Measurements from ENCODE around the gene CARD11. TPM values are rescaled to one million over a fixed set of nuclear protein-coding genes. Genes with fewer than 3 reads are reported as not detected.

Gene CARD11
- total RNA-seq, 1 donor from 2014 or later = 5.8 TPM

DNA sequence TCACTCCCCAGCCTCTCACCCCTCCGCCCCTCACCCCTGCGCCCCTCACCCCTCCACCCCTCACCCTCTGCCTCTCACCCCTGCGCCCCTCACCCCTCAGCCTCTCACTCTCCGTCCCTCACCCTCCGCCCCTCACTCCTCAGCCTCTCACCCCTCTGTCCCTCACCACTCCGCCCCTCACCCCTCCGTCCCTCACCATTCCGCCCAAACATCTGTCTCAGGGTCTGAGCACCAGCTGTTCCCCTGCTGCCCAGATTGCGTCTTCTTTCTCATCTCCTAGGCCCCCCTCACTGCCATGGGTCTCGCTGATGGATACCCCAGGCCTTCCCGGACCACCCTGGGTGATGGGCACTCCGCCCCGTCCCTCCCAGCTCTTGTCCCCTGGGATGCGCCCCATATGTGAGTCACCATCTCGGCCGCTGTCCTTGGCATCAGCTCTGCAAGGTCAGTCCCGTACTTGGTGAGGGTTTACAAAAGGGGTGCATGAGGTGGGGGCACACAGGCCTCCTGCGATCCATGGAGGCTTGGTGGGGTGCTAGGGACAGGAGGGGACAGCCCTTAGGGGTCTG is 134.1 kb downstream of the CARD11 start:
- no peaks in the 10 kb centered on the region for H3K36me3 ChIP-seq
- intact Hi-C loops (cut with DNase I) = no loop called here
- H3K4me1 ChIP-seq = no peaks in the 10 kb centered on the region
- H3K9me3 ChIP-seq = no peaks in the 10 kb centered on the region
- no peak for TF ChIP-seq CTCF (IDR thresholded peaks at IDR 0.05)
- ATAC-seq = no peak
- no peak overlapping the region for H3K27ac ChIP-seq
- no peak overlapping the region for H3K4me3 ChIP-seq
- DNase-seq = no peak
- no peaks in the 10 kb centered on the region for H3K27me3 ChIP-seq

DNA sequence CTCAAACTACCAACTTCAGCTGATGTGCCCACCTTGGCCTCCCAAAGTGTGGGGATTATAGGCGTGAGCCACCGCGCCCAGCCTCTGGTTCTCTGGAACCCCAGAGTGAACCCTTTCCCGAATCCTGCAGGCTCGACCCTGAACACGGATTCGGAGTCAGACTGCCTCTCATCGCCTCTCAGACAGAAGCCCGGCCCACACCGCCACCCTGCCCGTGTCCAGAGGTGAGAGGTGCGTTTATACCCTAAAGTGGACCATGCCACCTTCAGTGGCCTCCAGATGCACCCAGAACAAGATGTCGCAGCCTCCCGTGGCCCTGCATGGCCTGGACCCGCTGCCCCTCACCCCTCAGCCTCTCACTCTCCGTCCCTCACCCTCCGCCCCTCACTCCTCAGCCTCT is 134.6 kb downstream of the CARD11 start:
- Histone ChIP-seq H3K27ac (no peak overlapping the region), H3K4me3 (no peak overlapping the region), H3K4me1 (no peaks in the 10 kb centered on the region), H3K36me3 (no peaks in the 10 kb centered on the region), H3K27me3 (no peaks in the 10 kb centered on the region), H3K9me3 (no peaks in the 10 kb centered on the region)
- no peak for TF ChIP-seq CTCF (IDR thresholded peaks at IDR 0.05)
- intact Hi-C loops (cut with DNase I) = no loop called here
- no peak for DNase-seq
- ATAC-seq = no peak

- no peak for ATAC-seq
- no peaks in the 10 kb centered on the region for H3K4me1 ChIP-seq
- no peak overlapping the region for H3K4me3 ChIP-seq
- peaks cover 4% of the 10 kb centered on the region for H3K27me3 ChIP-seq
- H3K36me3 ChIP-seq = no peaks in the 10 kb centered on the region
- intact Hi-C loops (cut with DNase I) = no loop called here
- no peak for TF ChIP-seq CTCF (IDR thresholded peaks at IDR 0.05)
- DNase-seq = no peak
- H3K9me3 ChIP-seq = no peaks in the 10 kb centered on the region
- no peak overlapping the region for H3K27ac ChIP-seq
Measured at GRCh38 chr7:2908103-2908683, 135.5 kb downstream of the CARD11 start.

- intact Hi-C loops (cut with DNase I) = no loop called here
- ATAC-seq = no peak
- no peak overlapping the region for H3K27ac ChIP-seq
- TF ChIP-seq CTCF (IDR thresholded peaks at IDR 0.05) = no peak
- no peak for DNase-seq
- no peaks in the 10 kb centered on the region for H3K36me3 ChIP-seq
- H3K27me3 ChIP-seq = peaks cover 4% of the 10 kb centered on the region
- H3K4me1 ChIP-seq = no peaks in the 10 kb centered on the region
- H3K4me3 ChIP-seq = no peak overlapping the region
- no peaks in the 10 kb centered on the region for H3K9me3 ChIP-seq
Measured at GRCh38 chr7:2906197-2906931, 137.3 kb downstream of the CARD11 start.

GRCh38 chr7:2905500-2905899 is 138.2 kb downstream of the CARD11 start:
- intact Hi-C loops (cut with DNase I) = no loop called here
- peaks cover 4% of the 10 kb centered on the region for H3K27me3 ChIP-seq
- ATAC-seq = no peak
- TF ChIP-seq CTCF (IDR thresholded peaks at IDR 0.05) = no peak
- no peaks in the 10 kb centered on the region for H3K9me3 ChIP-seq
- no peak overlapping the region for H3K4me3 ChIP-seq
- no peaks in the 10 kb centered on the region for H3K4me1 ChIP-seq
- no peak overlapping the region for H3K27ac ChIP-seq
- no peak for DNase-seq
- H3K36me3 ChIP-seq = no peaks in the 10 kb centered on the region

All from upper lobe of right lung (tissue), 1 donor.